ENCODE measurements around the gene TAPBPL.

DNA sequence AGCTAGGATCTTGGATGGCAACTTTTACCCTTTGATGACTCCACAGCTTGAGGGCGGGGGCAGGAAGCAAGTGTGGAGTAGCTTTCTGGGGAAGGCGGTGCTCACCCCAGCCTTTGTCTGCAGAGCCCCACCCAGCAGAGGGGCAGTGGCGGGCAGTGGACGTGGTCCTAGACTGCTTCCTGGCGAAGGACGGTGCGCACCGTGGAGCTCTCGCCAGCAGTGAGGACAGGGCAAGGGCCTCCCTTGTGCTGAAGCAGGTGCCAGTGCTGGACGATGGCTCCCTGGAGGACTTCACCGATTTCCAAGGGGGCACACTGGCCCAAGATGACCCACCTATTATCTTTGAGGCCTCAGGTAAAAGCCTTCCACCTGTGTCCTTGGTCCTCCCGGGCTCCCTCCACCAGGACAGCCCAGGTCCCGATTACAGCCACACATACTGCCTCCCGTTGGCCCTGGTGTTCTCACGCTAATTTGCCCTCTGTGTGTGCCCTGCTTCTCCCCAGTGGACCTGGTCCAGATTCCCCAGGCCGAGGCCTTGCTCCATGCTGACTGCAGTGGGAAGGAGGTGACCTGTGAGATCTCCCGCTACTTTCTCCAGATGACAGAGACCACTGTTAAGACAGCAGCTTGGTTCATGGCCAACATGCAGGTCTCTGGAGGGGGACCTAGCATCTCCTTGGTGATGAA is 1.2 kb downstream of the TAPBPL start:
- TF ChIP-seq, protein P1, sequence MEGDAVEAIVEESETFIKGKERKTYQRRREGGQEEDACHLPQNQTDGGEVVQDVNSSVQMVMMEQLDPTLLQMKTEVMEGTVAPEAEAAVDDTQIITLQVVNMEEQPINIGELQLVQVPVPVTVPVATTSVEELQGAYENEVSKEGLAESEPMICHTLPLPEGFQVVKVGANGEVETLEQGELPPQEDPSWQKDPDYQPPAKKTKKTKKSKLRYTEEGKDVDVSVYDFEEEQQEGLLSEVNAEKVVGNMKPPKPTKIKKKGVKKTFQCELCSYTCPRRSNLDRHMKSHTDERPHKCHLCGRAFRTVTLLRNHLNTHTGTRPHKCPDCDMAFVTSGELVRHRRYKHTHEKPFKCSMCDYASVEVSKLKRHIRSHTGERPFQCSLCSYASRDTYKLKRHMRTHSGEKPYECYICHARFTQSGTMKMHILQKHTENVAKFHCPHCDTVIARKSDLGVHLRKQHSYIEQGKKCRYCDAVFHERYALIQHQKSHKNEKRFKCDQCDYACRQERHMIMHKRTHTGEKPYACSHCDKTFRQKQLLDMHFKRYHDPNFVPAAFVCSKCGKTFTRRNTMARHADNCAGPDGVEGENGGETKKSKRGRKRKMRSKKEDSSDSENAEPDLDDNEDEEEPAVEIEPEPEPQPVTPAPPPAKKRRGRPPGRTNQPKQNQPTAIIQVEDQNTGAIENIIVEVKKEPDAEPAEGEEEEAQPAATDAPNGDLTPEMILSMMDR (conservative IDR thresholded peaks at IDR 0.05; ENCODE audit: low read length): no peak
- TF ChIP-seq EZH2phosphoT487 (IDR thresholded peaks at IDR 0.05; ENCODE audit: borderline replicate concordance): no peak
